ENCODE results near the gene TAP2. TPM values are rescaled to one million over a fixed set of nuclear protein-coding genes. Genes with fewer than 3 reads are reported as not detected.
A peak's percentile ranks its signal among the peaks of the same experiment; 100 is the strongest.

The TAP2 gene
- total and polyA plus RNA-seq, 2 of the 13 experiments (the other 11 are each of a cell fraction or from before 2014, with no cell fraction given) = 10.3 to 17.6 TPM

- TF ChIP-seq ZSCAN25 (CRISPR knock-in tag; IDR thresholded peaks at IDR 0.05) = peak; percentile 69; the same call in 1 of the 2 replicates
- TF ChIP-seq MATR3 (CRISPR knock-in tag; IDR thresholded peaks at IDR 0.05) = no peak
- TF ChIP-seq ZBTB3 (CRISPR knock-in tag; IDR thresholded peaks at IDR 0.05; ENCODE audit: borderline replicate concordance, low read depth) = no peak
- no peak for TF ChIP-seq SETDB1 (CRISPR knock-in tag; IDR thresholded peaks at IDR 0.05; ENCODE audit: borderline replicate concordance)
- peak; percentile 94 for TF ChIP-seq SALL1 (CRISPR knock-in tag; IDR thresholded peaks at IDR 0.05)
Observed at GRCh38 chr6:32838114-32838958, at the start of gene TAP2 (continued).

- H3K27ac ChIP-seq (ENCODE audit: extremely low read length, insufficient read depth, low read length) = no peak overlapping the region
- H3K9ac ChIP-seq (ENCODE audit: insufficient read depth, low read depth, low read length) = no peak overlapping the region
- no peak overlapping the region for H3K4me2 ChIP-seq (ENCODE audit: low read depth, low read length)
- no peak overlapping the region for H2AFZ ChIP-seq (ENCODE audit: low read length)
- no peaks in the 10 kb centered on the region for H4K20me1 ChIP-seq (ENCODE audit: insufficient read depth, low read length)
- no peaks in the 10 kb centered on the region for H3K79me2 ChIP-seq (ENCODE audit: insufficient read depth, low read length)
- DNase-seq (ENCODE audit: low spot score) (no peak), FAIRE-seq (no peak), ATAC-seq (no peak)
- no peaks in the 10 kb centered on the region for H3K4me1 ChIP-seq (ENCODE audit: insufficient read depth, low read length)
- in situ Hi-C loops (cut with HindIII; ENCODE audit: extremely low pct_ligation_motif_present, low pct_unique_long_range_greater_than_20kb) = loop anchor here (5.0 kb wide), 1 partner anchor 60 kb away; no protein-coding TSS in a partner anchor
- TF ChIP-seq ZSCAN12 (CRISPR knock-in tag; IDR thresholded peaks at IDR 0.05) (no peak), NFAT5 (CRISPR knock-in tag; IDR thresholded peaks at IDR 0.05) (no peak)
- no peaks in the 10 kb centered on the region for H3K9me3 ChIP-seq (ENCODE audit: low read length)
- BruUV-seq (replicated peaks) = no TSS peak
- ChIA-PET POLR2A (no interaction called here), CTCF (ENCODE audit: low intra/inter-chr PET ratio, low total read pairs) (interaction anchor here (2.1 to 3.8 kb wide), 2 partner anchors 59 to 97 kb away, joined by 4 to 48 read pairs; no protein-coding TSS in a partner anchor)
- H3K4me3 ChIP-seq (replicated peaks in 1 of 3; ENCODE audit: insufficient read depth in 1 of 3, low read depth in 2 of 3, low read length in 3 of 3) = no peak overlapping the region
- no peaks in the 10 kb centered on the region for H3K36me3 ChIP-seq (replicated peaks in 1 of 2; ENCODE audit: control insufficient read depth in 1 of 2, insufficient read depth in 2 of 2, low read length in 2 of 2)
- H3K27me3 ChIP-seq (ENCODE audit: control insufficient read depth in 1 of 2, insufficient read depth in 2 of 2, low read length in 2 of 2) = peaks cover 0 to 31% of the 10 kb centered on the region in 2 experiments; a peak in 2 of 5 replicates
- intact Hi-C loops (cut with micrococcal nuclease; ENCODE audit: unreplicated experiment) = loop anchor here (5.0 kb wide), 1 partner anchor 80 kb away; the partner anchor contains the start of gene BRD2
- 8% methylated on average over 5 of the region's 5 CpGs for WGBS (ENCODE audit: low lambda C conversion rate)
Observed at GRCh38 chr6:32887616-32888015, 49.1 kb upstream of the TAP2 start.
